H9 (cell line): ENCODE measurements around the gene SBF1. TPM values are rescaled to one million over a fixed set of nuclear protein-coding genes. Genes with fewer than 3 reads are reported as not detected.

ENCODE experiments used
- DNase-seq: peaks from one replicate; pipeline ENCODE4 v3.0.0-alpha.2; 2017
- H2AFZ ChIP-seq: one replicate; pipeline ENCODE4 v1.6.1; 2013; ENCODE audit warnings: mild to moderate bottlenecking, low read length, control low read depth, moderate library complexity
- H2AK5ac ChIP-seq: 2 replicates; pipeline ENCODE4 v1.6.1; 2013; ENCODE audit warnings: low read length, control low read depth, mixed read lengths; ENCODE audit not compliant: insufficient read length
- H2BK120ac ChIP-seq: one replicate; pipeline ENCODE4 v1.6.1; 2013; ENCODE audit warnings: low read depth, mild to moderate bottlenecking, low read length, control low read depth, inconsistent platforms; ENCODE audit not compliant: poor library complexity, severe bottlenecking
- H2BK12ac ChIP-seq: 2 replicates; pipeline ENCODE4 v1.6.1; 2013; ENCODE audit warnings: low read length, control low read depth, mixed read lengths, low read depth; ENCODE audit not compliant: insufficient read length
- H2BK15ac ChIP-seq: 2 replicates; pipeline ENCODE4 v1.6.1; 2013; ENCODE audit warnings: low read depth, low read length, control low read depth
- H2BK20ac ChIP-seq: one replicate; pipeline ENCODE4 v1.6.1; 2013; ENCODE audit warnings: low read depth, mild to moderate bottlenecking, low read length, control low read depth, inconsistent platforms; ENCODE audit not compliant: poor library complexity, severe bottlenecking
- H2BK5ac ChIP-seq: 2 replicates; pipeline ENCODE4 v1.6.1; 2013; ENCODE audit warnings: low read length, control low read depth, mixed read lengths; ENCODE audit not compliant: insufficient read length
- H3K14ac ChIP-seq: 2 replicates; pipeline ENCODE4 v1.6.1; 2013; ENCODE audit warnings: low read length, control low read depth; ENCODE audit not compliant: insufficient read depth
- H3K18ac ChIP-seq: 2 replicates; pipeline ENCODE4 v1.6.1; 2013; ENCODE audit warnings: low read depth, mild to moderate bottlenecking, mixed read lengths, low read length, control low read depth; ENCODE audit not compliant: insufficient read length
- H3K23ac ChIP-seq: 2 replicates; pipeline ENCODE4 v1.6.1; 2013; ENCODE audit warnings: low read length, control low read depth, mixed read lengths, low read depth; ENCODE audit not compliant: insufficient read length
- H3K23me2 ChIP-seq: 2 replicates; pipeline ENCODE4 v1.6.1; 2013; ENCODE audit warnings: low read depth, mild to moderate bottlenecking, mixed read lengths, low read length, control low read depth; ENCODE audit not compliant: insufficient read length, poor library complexity, severe bottlenecking
- H3K27ac ChIP-seq: 2 replicates; pipeline ENCODE4 v1.5.1; 2013; ENCODE audit warnings: low read length, control low read depth, mixed read lengths, low read depth; ENCODE audit not compliant: insufficient read length
- H3K27me3 ChIP-seq: 2 replicates; pipeline ENCODE4 v1.6.1; 2013; ENCODE audit warnings: low read length, control low read depth, inconsistent platforms; ENCODE audit not compliant: insufficient read depth
- H3K4ac ChIP-seq: 2 replicates; pipeline ENCODE4 v1.6.1; 2013; ENCODE audit warnings: low read depth, mild to moderate bottlenecking, control low read depth, inconsistent platforms, low read length, moderate library complexity
- H3K4me1 ChIP-seq: 2 replicates; pipeline ENCODE4 v1.6.1; 2013; ENCODE audit warnings: low read length, control low read depth, inconsistent platforms; ENCODE audit not compliant: insufficient read depth
- H3K4me2 ChIP-seq: 2 replicates; pipeline ENCODE4 v1.6.1; 2013; ENCODE audit warnings: low read length, control low read depth, mixed read lengths; ENCODE audit not compliant: insufficient read length, insufficient read depth
- H3K56ac ChIP-seq: 2 replicates; pipeline ENCODE4 v1.6.1; 2013; ENCODE audit warnings: low read depth, mild to moderate bottlenecking, mixed read lengths, low read length, control low read depth; ENCODE audit not compliant: insufficient read length
- H3K79me1 ChIP-seq: 2 replicates; pipeline ENCODE4 v1.6.1; 2013; ENCODE audit warnings: low read depth, mild to moderate bottlenecking, moderate library complexity, low read length, control low read depth, inconsistent platforms; ENCODE audit not compliant: insufficient read depth, poor library complexity, severe bottlenecking
- H3K79me2 ChIP-seq: 2 replicates; pipeline ENCODE4 v1.6.1; 2013; ENCODE audit warnings: low read length, control low read depth, inconsistent platforms; ENCODE audit not compliant: insufficient read depth
- H3K9ac ChIP-seq: 2 replicates; pipeline ENCODE4 v1.6.1; 2013; ENCODE audit warnings: low read length, control low read depth, mixed read lengths; ENCODE audit not compliant: insufficient read length; ENCODE audit errors: extremely low read depth
- H3K9me3 ChIP-seq: one replicate; pipeline ENCODE4 v1.6.1; 2013; ENCODE audit warnings: low read depth, low read length, inconsistent platforms; ENCODE audit not compliant: control insufficient read depth
- H3T11ph ChIP-seq: one replicate; pipeline ENCODE4 v1.6.1; 2013; ENCODE audit warnings: mild to moderate bottlenecking, low read length, control low read depth, inconsistent platforms
- H4K20me1 ChIP-seq: one replicate; pipeline ENCODE4 v1.6.1; 2013; ENCODE audit not compliant: control insufficient read depth, insufficient read length, insufficient read depth
- H4K5ac ChIP-seq: 2 replicates; pipeline ENCODE4 v1.6.1; 2013; ENCODE audit warnings: low read depth, mild to moderate bottlenecking, mixed read lengths, low read length, control low read depth; ENCODE audit not compliant: insufficient read length
- H4K8ac ChIP-seq: replicated peaks from 2 replicates; pipeline ENCODE4 v1.6.1; 2013; ENCODE audit warnings: low read length, control low read depth, mixed read lengths, low read depth; ENCODE audit not compliant: insufficient read length
- H4K91ac ChIP-seq: 2 replicates; pipeline ENCODE4 v1.6.1; 2013; ENCODE audit warnings: low read depth, mild to moderate bottlenecking, moderate library complexity, mixed read lengths, low read length, control low read depth; ENCODE audit not compliant: insufficient read length
- H3K27ac Mint-ChIP-seq, 3 experiments: 2 replicates in 2 of 3; 3 replicates in 1 of 3; pipeline ENCODE4 v1.8.0; 2020 to 2021; ENCODE audit warnings: mixed read lengths in 3 of 3, mild to moderate bottlenecking in 1 of 3, moderate library complexity in 1 of 3
- H3K27me3 Mint-ChIP-seq: 2 replicates; pipeline ENCODE4 v1.8.0; 2021; ENCODE audit warnings: low read depth, mild to moderate bottlenecking, moderate library complexity, mixed read lengths
- H3K36me3 Mint-ChIP-seq, 3 experiments: 2 replicates in 2 of 3; 3 replicates in 1 of 3; pipeline ENCODE4 v1.8.0; 2020 to 2021; ENCODE audit warnings: low read depth in 3 of 3, mixed read lengths in 3 of 3; ENCODE audit not compliant: insufficient read depth in 1 of 3
- H3K4me1 Mint-ChIP-seq, 2 experiments: 2 replicates each; pipeline ENCODE4 v1.8.0; 2020; ENCODE audit warnings: mixed read lengths in 2 of 2
- H3K4me3 Mint-ChIP-seq, 2 experiments: 2 replicates in 1 of 2; 3 replicates in 1 of 2; pipeline ENCODE4 v1.8.0; 2020 to 2021; ENCODE audit warnings: mild to moderate bottlenecking in 2 of 2, mixed read lengths in 2 of 2, moderate library complexity in 1 of 2
- H3K9me3 Mint-ChIP-seq, 2 experiments: 2 replicates in 1 of 2; 3 replicates in 1 of 2; pipeline ENCODE4 v1.8.0; 2020; ENCODE audit warnings: mild to moderate bottlenecking in 2 of 2, mixed read lengths in 2 of 2, moderate library complexity in 1 of 2
- CTCF ChIP-seq: fragments of 200-600 bp; sonication (generic); conservative IDR thresholded peaks from 3 replicates; pipeline ENCODE4 v1.8.0; 2021; ENCODE audit warnings: antibody characterized with exemption, mild to moderate bottlenecking
- WGBS: extraction: QIAGEN DNeasy Blood & Tissue Kit; methylation state at CpG from one replicate; pipeline ENCODE4 v1.1.7; 2013; ENCODE audit warnings: missing lambda C conversion rate, low lambda C conversion rate, mixed read lengths; ENCODE audit not compliant: insufficient read length; ENCODE audit errors: extremely low coverage; 5-methylcytosine and 5-hydroxymethylcytosine counted together
- total RNA-seq: library from RNA; stranded (reverse); gene quantifications from 2 replicates; pipeline ENCODE4 v1.2.1, GENCODE V29; 2021

Gene SBF1
- total RNA-seq, 1 experiment from 2014 or later: 69.8 TPM

- no peak for TF ChIP-seq CTCF
- Histone ChIP-seq H2BK15ac (no peak overlapping the region), H3K79me1 (peaks cover 7% of the 10 kb centered on the region), H2BK5ac (no peak overlapping the region), H2AFZ (no peak overlapping the region), H4K91ac (no peak overlapping the region), H3K4me1 (no peaks in the 10 kb centered on the region), H3K9ac (no peak overlapping the region), H2AK5ac (no peak overlapping the region), H3K18ac (no peak overlapping the region), H2BK120ac (no peak overlapping the region), H3K23ac (no peak overlapping the region), H2BK20ac (no peak overlapping the region), H3K27ac (no peak overlapping the region), H3K9me3 (no peaks in the 10 kb centered on the region), H2BK12ac (no peak overlapping the region), H4K5ac (no peak overlapping the region), H3K4me2 (no peak overlapping the region), H3K23me2 (peaks cover 12% of the 10 kb centered on the region), H4K8ac (no peak overlapping the region), H3K14ac (no peak overlapping the region), H3K79me2 (peaks cover 9% of the 10 kb centered on the region; the same call in 1 of the 2 replicates), H3T11ph (no peak overlapping the region), H3K4ac (no peak overlapping the region), H4K20me1 (no peaks in the 10 kb centered on the region), H3K56ac (no peak overlapping the region), H3K27me3 (no peaks in the 10 kb centered on the region)
- peaks cover 0 to 3% (median 0%) of the 10 kb centered on the region in 3 experiments; a peak in 2 of 7 replicates for H3K36me3 Mint-ChIP-seq
- H3K27ac Mint-ChIP-seq: no peak overlapping the region
- WGBS: no CpG with 5 or more reads among the region's 41 CpGs
- DNase-seq: peak; percentile 30
- peak overlapping the region; percentile 92 to 96; a peak in 3 of 5 replicates for H3K4me3 Mint-ChIP-seq
- H3K9me3 Mint-ChIP-seq: no peaks in the 10 kb centered on the region
- no peaks in the 10 kb centered on the region for H3K27me3 Mint-ChIP-seq
- H3K4me1 Mint-ChIP-seq: peaks cover 10 to 14% of the 10 kb centered on the region in 2 experiments
These were observed 31.2 kb upstream of the SBF1 start for GRCh38 chr22:50505776-50506610.
